K562 (cell line): ENCODE results near the gene AP1G1. TPM values are rescaled to one million over a fixed set of nuclear protein-coding genes. Genes with fewer than 3 reads are reported as not detected.

Experiments
- ATAC-seq: fragments of 200-7000 bp; cut with Tn5 transposase; 3 replicates; pipeline ENCODE4 v1.9.1; 2020; ENCODE audit warnings: moderate library complexity
- BruUV-seq: library from RNA; stranded (reverse); fragments of 400-500 nt; replicated peaks from 2 replicates; lab custom pipeline; 2021; lab: Mats Ljungman, UMichigan
- CTCF ChIA-PET: fragments of 300-600 bp; formaldehyde crosslinking; extraction: SDS; loops from one replicate; lab custom pipeline; 2021; ENCODE audit warnings: low intra/inter-chr PET ratio; lab: Yijun Ruan, JAX
- POLR2A ChIA-PET: fragments of 300-600, 350-650 bp; sonication (Branson Sonifier 250); formaldehyde crosslinking; extraction: SDS; loops from one replicate; lab custom pipeline; 2021; ENCODE audit warnings: antibody characterized with exemption, inconsistent platforms; lab: Yijun Ruan, JAX
- DNase-seq, 4 experiments: peaks; one replicate each; pipeline versions ENCODE4 v3.0.0 to v3.0.0-alpha.2; 2011 to 2018; ENCODE audit warnings: low spot score in 3 of 4, mixed read lengths in 3 of 4; ENCODE audit errors: extremely low read depth in 1 of 4
- FAIRE-seq: peaks from 2 replicates; lab custom pipeline; 2011; peaks lifted over from hg19 to GRCh38; lab: Jason Lieb, UNC
- H2AFZ ChIP-seq: 2 replicates; pipeline ENCODE4 v1.6.0; 2011; ENCODE audit warnings: low read depth, low read length, control low read depth, inconsistent platforms
- H3K27ac ChIP-seq: fragments of 200-600 bp; 3 replicates; pipeline ENCODE4 v1.8.0; 2011; ENCODE audit warnings: low read depth, mild to moderate bottlenecking, control low read depth, inconsistent platforms, low read length, moderate library complexity, mixed read lengths; ENCODE audit errors: extremely low read depth
- H3K27me3 ChIP-seq, 2 experiments: fragments of 300-600 bp in 1 of 2; 2 replicates in 1 of 2; 3 replicates in 1 of 2; pipeline versions ENCODE4 v1.6.0 to v1.8.0; 2011; ENCODE audit warnings: inconsistent platforms in 2 of 2, low read length in 2 of 2, mild to moderate bottlenecking in 1 of 2, mixed read lengths in 1 of 2, moderate library complexity in 1 of 2; ENCODE audit not compliant: control insufficient read depth in 2 of 2, insufficient read depth in 2 of 2
- H3K36me3 ChIP-seq: fragments of 300-600 bp; 3 replicates; pipeline ENCODE4 v1.8.0; 2011; ENCODE audit warnings: mild to moderate bottlenecking, low read length, inconsistent platforms; ENCODE audit not compliant: control insufficient read depth, insufficient read depth
- H3K4me1 ChIP-seq, 2 experiments: fragments of 200-600 bp in 1 of 2; replicated peaks in 1 of 2; 2 replicates in 1 of 2; 3 replicates in 1 of 2; pipeline versions ENCODE4 v1.5.1 to v1.8.0; 2011; ENCODE audit warnings: inconsistent platforms in 2 of 2, low read length in 2 of 2, mild to moderate bottlenecking in 1 of 2, mixed read lengths in 1 of 2, moderate library complexity in 1 of 2; ENCODE audit not compliant: control insufficient read depth in 2 of 2, insufficient read depth in 2 of 2
- H3K4me2 ChIP-seq: 2 replicates; pipeline ENCODE4 v1.6.1; 2011; ENCODE audit warnings: low read length, control low read depth, inconsistent platforms, mixed read lengths; ENCODE audit not compliant: insufficient read depth
- H3K4me3 ChIP-seq: fragments of 200-600 bp; sonication (generic), shearing (Covaris generic); 2 replicates; pipeline ENCODE4 v1.5.1; 2016; ENCODE audit warnings: control low read depth, inconsistent platforms
- H3K79me2 ChIP-seq: fragments of 200-600 bp; 3 replicates; pipeline ENCODE4 v1.8.0; 2011; ENCODE audit warnings: low read length, inconsistent platforms; ENCODE audit not compliant: control insufficient read depth, insufficient read depth
- H3K9ac ChIP-seq, 2 experiments: 2 replicates each; pipeline versions ENCODE4 v1.6.0 to v1.6.1; 2011; ENCODE audit warnings: low read depth in 2 of 2, low read length in 2 of 2, control low read depth in 1 of 2, inconsistent platforms in 1 of 2, mild to moderate bottlenecking in 1 of 2, mixed read lengths in 1 of 2; ENCODE audit not compliant: insufficient read depth in 1 of 2
- H3K9me1 ChIP-seq: one replicate; pipeline ENCODE4 v1.6.0; 2011; ENCODE audit warnings: inconsistent platforms, mild to moderate bottlenecking, low read length, moderate library complexity; ENCODE audit not compliant: control insufficient read depth, insufficient read depth
- H3K9me3 ChIP-seq: replicated peaks from 2 replicates; pipeline ENCODE4 v1.5.1; 2011; ENCODE audit warnings: low read depth, low read length, inconsistent platforms; ENCODE audit not compliant: control insufficient read depth, insufficient read depth
- H4K20me1 ChIP-seq: replicated peaks from 2 replicates; pipeline ENCODE4 v1.6.1; 2011; ENCODE audit warnings: low read length, inconsistent platforms, mixed read lengths; ENCODE audit not compliant: control insufficient read depth, insufficient read depth
- ARID1B ChIP-seq: fragments of 450-650 bp; IDR thresholded peaks from 2 replicates; pipeline ENCODE4 v1.6.1; 2016; ENCODE audit warnings: antibody characterized with exemption, mild to moderate bottlenecking, inconsistent platforms
- CBX5 ChIP-seq: IDR thresholded peaks from 2 replicates; pipeline ENCODE4 v1.6.1; 2014; ENCODE audit warnings: low read depth, borderline replicate concordance
- EP300 ChIP-seq: IDR thresholded peaks from 2 replicates; pipeline ENCODE4 v1.6.1; 2012; ENCODE audit warnings: low read length, improper control_type of control experiment
- NCOR1 ChIP-seq: fragments of 450-650 bp; IDR thresholded peaks from 2 replicates; pipeline ENCODE4 v1.6.1; 2016; ENCODE audit warnings: mild to moderate bottlenecking, moderate library complexity
- NFIC ChIP-seq: fragments of 450-650 bp; IDR thresholded peaks from 2 replicates; pipeline ENCODE4 v1.6.1; 2017; ENCODE audit warnings: mild to moderate bottlenecking, inconsistent platforms
- PHF21A ChIP-seq: fragments of 450-650 bp; IDR thresholded peaks from 2 replicates; pipeline ENCODE4 v1.6.1; 2017; ENCODE audit warnings: low read depth, borderline replicate concordance
- POLR2B ChIP-seq: fragments of 450-650 bp; IDR thresholded peaks from 2 replicates; pipeline ENCODE4 v1.6.1; 2018; ENCODE audit warnings: low read depth; ENCODE audit not compliant: partially characterized antibody
- RCOR1 ChIP-seq, 2 experiments: IDR thresholded peaks; 2 replicates each; pipeline ENCODE4 v1.6.1; 2012; ENCODE audit warnings: low read depth in 2 of 2, low read length in 2 of 2, borderline replicate concordance in 1 of 2, improper control_type of control experiment in 1 of 2
- SPI1 ChIP-seq: IDR thresholded peaks from 2 replicates; pipeline ENCODE4 v1.6.1; 2011; ENCODE audit warnings: low read depth, low read length, control low read depth, borderline replicate concordance
- SRF ChIP-seq, 2 experiments: fragments of 250-450, 450-650 bp in 1 of 2; sonication (Bioruptor Pico) in 1 of 2; sonication (generic) in 1 of 2; formaldehyde crosslinking; IDR thresholded peaks; 2 replicates each; pipeline versions ENCODE4 v1.5.0 to v1.5.1; 2020 to 2022; ENCODE audit warnings: mild to moderate bottlenecking in 1 of 2, missing genetic modification reagents in 1 of 2
- TCF3 ChIP-seq: sonication (generic); formaldehyde crosslinking; IDR thresholded peaks from 2 replicates; pipeline ENCODE4 v1.4.0; 2020; ENCODE audit warnings: mild to moderate bottlenecking, missing genetic modification reagents
- TEAD4 ChIP-seq, 2 experiments: sonication (generic) in 1 of 2; formaldehyde crosslinking in 1 of 2; IDR thresholded peaks; 2 replicates each; pipeline versions ENCODE4 v1.6.1 to v1.8.0; 2012 to 2022; ENCODE audit warnings: borderline replicate concordance in 1 of 2, inconsistent platforms in 1 of 2, low read length in 1 of 2, mild to moderate bottlenecking in 1 of 2, missing genetic modification reagents in 1 of 2
- WGBS: fragments of 100-300 bp; shearing (Covaris generic); methylation state at CpG from one replicate; pipeline ENCODE4 v1.1.6; 2016; ENCODE audit warnings: low coverage, mixed read lengths; ENCODE audit not compliant: insufficient coverage; ENCODE audit errors: missing lambda C conversion rate; 5-methylcytosine and 5-hydroxymethylcytosine counted together
- in situ Hi-C: fragments of 300-500 bp; cut with MboI; formaldehyde crosslinking; loops from 4 replicates; pipeline ENCODE4 v1.15.0; 2018; ENCODE audit warnings: inconsistent platforms, mixed read lengths
- intact Hi-C: fragments of 100-400 bp; cut with micrococcal nuclease; formaldehyde crosslinking; loops from 2 replicates; pipeline ENCODE4 v1.14.2; 2022
- polyA plus RNA-seq, 8 experiments: library from polyadenylated mRNA; depleted of rRNA in 4 of 8; stranded (reverse) in 5 of 8; unstranded in 3 of 8; fragments of >200 nt; fragmentation: Nextera tagmentation in 2 of 8; fragmentation: Illumina TruSeq in 1 of 8; extraction: Ambion mirVana in 2 of 8; extraction: Trizol in 1 of 8; gene quantifications; 2 replicates each; pipeline versions ENCODE4 v1.2.1 to v1.2.3, GENCODE V29; 2011 to 2014; ENCODE audit warnings: inconsistent platforms in 1 of 8, missing spikeins in 1 of 8
- total RNA-seq, 7 experiments: library from RNA; depleted of rRNA in 6 of 7; stranded (reverse); fragments of >200 nt in 6 of 7; fragmentation: Illumina TruSeq in 2 of 7; extraction: Trizol in 2 of 7; gene quantifications; 2 replicates each; pipeline versions ENCODE4 v1.2.1 to v1.2.3, GENCODE V29; 2011 to 2021; ENCODE audit warnings: low replicate concordance in 1 of 7
- TF ChIP-seq, protein P1 (sequence below): sonication (generic); formaldehyde crosslinking; IDR thresholded peaks from 2 replicates; pipeline ENCODE4 v1.8.1; 2022; ENCODE audit warnings: missing genetic modification reagents
- TF ChIP-seq, protein P2 (sequence below), 2 experiments: IDR thresholded peaks in 1 of 2; conservative IDR thresholded peaks in 1 of 2; 2 replicates each; pipeline ENCODE4 v1.6.1; 2016; ENCODE audit warnings: low read depth in 2 of 2, mild to moderate bottlenecking in 1 of 2, missing compliant biosample characterization in 1 of 2, missing genetic modification characterization in 1 of 2, moderate library complexity in 1 of 2
- TF ChIP-seq, protein P3 (sequence below): fragments of 450-650 bp; IDR thresholded peaks from 2 replicates; pipeline ENCODE4 v1.6.1; 2016; ENCODE audit warnings: borderline replicate concordance

AP1G1 gene
- total and polyA plus RNA-seq, 9 of the 15 experiments (the other 6 are each of a cell fraction or from before 2014, with no cell fraction given): 7.0 to 59.2 (median 42.0) TPM

DNA sequence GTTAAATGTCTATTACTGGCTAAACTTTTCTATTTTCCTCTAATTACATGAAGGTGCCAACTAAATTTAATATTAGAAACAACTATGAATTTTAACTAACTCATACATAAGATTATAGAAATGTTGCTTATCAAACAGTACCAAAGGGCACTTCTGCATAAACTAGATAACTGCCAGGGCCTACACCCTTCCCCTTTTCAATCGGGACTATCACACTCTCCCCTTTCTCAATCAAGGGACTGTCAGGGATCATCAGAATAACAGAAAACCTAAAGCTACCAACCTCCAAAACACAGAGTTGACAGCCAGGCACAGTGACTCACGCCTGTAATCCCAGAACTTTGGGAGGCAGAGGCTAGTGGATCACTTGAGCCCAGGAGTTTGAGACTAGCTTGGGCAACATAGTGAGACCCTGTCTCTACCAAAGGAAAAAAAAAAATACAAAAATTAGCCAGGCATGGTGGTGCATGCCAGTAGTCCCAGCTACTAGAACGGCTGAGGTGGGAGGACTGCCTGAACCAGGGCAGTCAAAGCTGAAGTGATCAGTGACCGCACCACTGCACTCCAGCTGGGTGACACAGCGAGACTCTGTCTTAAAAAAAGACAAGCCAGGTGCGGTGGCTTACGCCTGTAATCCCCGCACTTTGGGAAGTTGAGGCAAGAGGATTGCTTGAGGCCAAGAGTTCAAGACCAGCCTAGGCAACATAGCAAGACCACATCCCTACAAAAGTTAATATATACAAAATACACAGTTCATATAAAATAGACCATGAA lies 80.9 kb downstream of the AP1G1 start:
- Histone ChIP-seq H3K9me3 (no peaks in the 10 kb centered on the region), H3K4me2 (no peak overlapping the region), H3K36me3 (peaks cover 24% of the 10 kb centered on the region), H2AFZ (no peak overlapping the region), H4K20me1 (no peaks in the 10 kb centered on the region), H3K9me1 (no peaks in the 10 kb centered on the region), H3K9ac (no peak overlapping the region), H3K27me3 (no peaks in the 10 kb centered on the region), H3K4me1 (peaks cover 12 to 17% of the 10 kb centered on the region in 2 experiments; a peak in 4 of 5 replicates), H3K27ac (no peak overlapping the region), H3K79me2 (peaks cover 5% of the 10 kb centered on the region; the same call in 2 of the 3 replicates), H3K4me3 (no peak overlapping the region)
- POLR2A ChIA-PET: interaction anchor here (0.7 to 0.8 kb wide), 2 partner anchors 8 to 44 kb away, joined by 3 to 4 read pairs; no protein-coding TSS in a partner anchor
- DNase-seq: peak in 3 of 4 experiments; percentile 13 to 29 (median 22)
- WGBS: 44% methylated on average over 8 of the region's 8 CpGs
- intact Hi-C loops: no loop called here
- in situ Hi-C loops: no loop called here
- no TSS peak for BruUV-seq
- no peak for ATAC-seq
- FAIRE-seq: no peak
- CTCF ChIA-PET: no interaction called here
- TF ChIP-seq, protein P1, sequence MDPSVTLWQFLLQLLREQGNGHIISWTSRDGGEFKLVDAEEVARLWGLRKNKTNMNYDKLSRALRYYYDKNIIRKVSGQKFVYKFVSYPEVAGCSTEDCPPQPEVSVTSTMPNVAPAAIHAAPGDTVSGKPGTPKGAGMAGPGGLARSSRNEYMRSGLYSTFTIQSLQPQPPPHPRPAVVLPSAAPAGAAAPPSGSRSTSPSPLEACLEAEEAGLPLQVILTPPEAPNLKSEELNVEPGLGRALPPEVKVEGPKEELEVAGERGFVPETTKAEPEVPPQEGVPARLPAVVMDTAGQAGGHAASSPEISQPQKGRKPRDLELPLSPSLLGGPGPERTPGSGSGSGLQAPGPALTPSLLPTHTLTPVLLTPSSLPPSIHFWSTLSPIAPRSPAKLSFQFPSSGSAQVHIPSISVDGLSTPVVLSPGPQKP (CRISPR knock-in tag): no peak
- 0 out of 4 replicates have a peak, but pooled peaks of 1 of the 2 experiments have one; percentile 41 for TF ChIP-seq RCOR1 (IDR thresholded peaks at IDR 0.05; ENCODE audit: borderline replicate concordance in 1 of 2, low read depth in 2 of 2, low read length in 2 of 2)
- peak; percentile 62; the same call in 1 of the 2 replicates for TF ChIP-seq SPI1
- 0 out of 2 replicates have a peak, but pooled peaks have one; percentile 6 for TF ChIP-seq EP300
- TF ChIP-seq, protein P2, sequence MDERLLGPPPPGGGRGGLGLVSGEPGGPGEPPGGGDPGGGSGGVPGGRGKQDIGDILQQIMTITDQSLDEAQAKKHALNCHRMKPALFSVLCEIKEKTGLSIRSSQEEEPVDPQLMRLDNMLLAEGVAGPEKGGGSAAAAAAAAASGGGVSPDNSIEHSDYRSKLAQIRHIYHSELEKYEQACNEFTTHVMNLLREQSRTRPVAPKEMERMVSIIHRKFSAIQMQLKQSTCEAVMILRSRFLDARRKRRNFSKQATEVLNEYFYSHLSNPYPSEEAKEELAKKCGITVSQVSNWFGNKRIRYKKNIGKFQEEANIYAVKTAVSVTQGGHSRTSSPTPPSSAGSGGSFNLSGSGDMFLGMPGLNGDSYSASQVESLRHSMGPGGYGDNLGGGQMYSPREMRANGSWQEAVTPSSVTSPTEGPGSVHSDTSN (CRISPR knock-in tag; IDR thresholded peaks at IDR 0.05; ENCODE audit: low read depth): no peak
- TF ChIP-seq, protein P2 (tag; conservative IDR thresholded peaks at IDR 0.05; ENCODE audit: low read depth): no peak
- TF ChIP-seq, protein P3, sequence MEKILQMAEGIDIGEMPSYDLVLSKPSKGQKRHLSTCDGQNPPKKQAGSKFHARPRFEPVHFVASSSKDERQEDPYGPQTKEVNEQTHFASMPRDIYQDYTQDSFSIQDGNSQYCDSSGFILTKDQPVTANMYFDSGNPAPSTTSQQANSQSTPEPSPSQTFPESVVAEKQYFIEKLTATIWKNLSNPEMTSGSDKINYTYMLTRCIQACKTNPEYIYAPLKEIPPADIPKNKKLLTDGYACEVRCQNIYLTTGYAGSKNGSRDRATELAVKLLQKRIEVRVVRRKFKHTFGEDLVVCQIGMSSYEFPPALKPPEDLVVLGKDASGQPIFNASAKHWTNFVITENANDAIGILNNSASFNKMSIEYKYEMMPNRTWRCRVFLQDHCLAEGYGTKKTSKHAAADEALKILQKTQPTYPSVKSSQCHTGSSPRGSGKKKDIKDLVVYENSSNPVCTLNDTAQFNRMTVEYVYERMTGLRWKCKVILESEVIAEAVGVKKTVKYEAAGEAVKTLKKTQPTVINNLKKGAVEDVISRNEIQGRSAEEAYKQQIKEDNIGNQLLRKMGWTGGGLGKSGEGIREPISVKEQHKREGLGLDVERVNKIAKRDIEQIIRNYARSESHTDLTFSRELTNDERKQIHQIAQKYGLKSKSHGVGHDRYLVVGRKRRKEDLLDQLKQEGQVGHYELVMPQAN: no peak
- peak; percentile 47 for TF ChIP-seq TCF3
- TF ChIP-seq SRF (CRISPR knock-in tag; IDR thresholded peaks at IDR 0.05): no peak
- TF ChIP-seq ARID1B: peak; percentile 48
- peak; percentile 84 for TF ChIP-seq PHF21A
- no peak for TF ChIP-seq POLR2B
- TF ChIP-seq NCOR1: peak; percentile 18; the same call in 1 of the 2 replicates
- 0 out of 2 replicates have a peak, but pooled peaks have one; percentile 5 for TF ChIP-seq NFIC
- no peak for TF ChIP-seq CBX5
- peak; percentile 40; the same call in 1 of the 2 replicates for TF ChIP-seq TEAD4 (IDR thresholded peaks at IDR 0.05; ENCODE audit: low read length)
- TF ChIP-seq TEAD4 (CRISPR knock-in tag; IDR thresholded peaks at IDR 0.05; ENCODE audit: borderline replicate concordance): no peak
